ENCODE results near the gene ANKRD11.

ANKRD11 gene

GRCh38 chr16:89319886-89320781, 170.2 kb downstream of the ANKRD11 start:
- no peak overlapping the region for H2AFZ ChIP-seq (ENCODE audit: low read length)
- no peaks in the 10 kb centered on the region for H4K20me1 ChIP-seq (ENCODE audit: insufficient read depth, low read length)
- H3K9me2 ChIP-seq (replicated peaks; ENCODE audit: insufficient read depth, low read length): no peaks in the 10 kb centered on the region
- H3K4me1 ChIP-seq (ENCODE audit: low read length): peaks cover 45% of the 10 kb centered on the region
- peak; percentile 57 for DNase-seq
- H3K36me3 ChIP-seq (replicated peaks; ENCODE audit: insufficient read depth, low read length): no peaks in the 10 kb centered on the region
- peak overlapping the region; percentile 48 for H3K9ac ChIP-seq (ENCODE audit: low read length)
- peak overlapping the region; percentile 78 for H3K27ac ChIP-seq (ENCODE audit: low read length)
- H3K9me3 ChIP-seq (replicated peaks; ENCODE audit: insufficient read depth, low read length): no peaks in the 10 kb centered on the region
- H3K4me3 ChIP-seq (ENCODE audit: low read length): peak overlapping the region; percentile 34; the same call in 1 of the 2 replicates
- peaks cover 91% of the 10 kb centered on the region for H3K79me2 ChIP-seq (ENCODE audit: low read length)
- H3K4me2 ChIP-seq (ENCODE audit: low read depth, low read length): peak overlapping the region; percentile 86
- TF ChIP-seq EZH2 (optimal IDR thresholded peaks at IDR 0.05; ENCODE audit: low read depth, low read length) (no peak), EZH2phosphoT487 (IDR thresholded peaks at IDR 0.05; ENCODE audit: low read length) (no peak), CTCF (IDR thresholded peaks at IDR 0.05; ENCODE audit: low read length) (no peak)
- H3F3A ChIP-seq (ENCODE audit: insufficient read depth, low read length): peaks cover 25% of the 10 kb centered on the region
- H3K27me3 ChIP-seq (replicated peaks; ENCODE audit: insufficient read depth, low read length): no peaks in the 10 kb centered on the region

- peaks cover 25% of the 10 kb centered on the region for H3F3A ChIP-seq (ENCODE audit: insufficient read depth, low read length)
- TF ChIP-seq EZH2 (optimal IDR thresholded peaks at IDR 0.05; ENCODE audit: low read depth, low read length): no peak
- no peak for TF ChIP-seq EZH2phosphoT487 (IDR thresholded peaks at IDR 0.05; ENCODE audit: low read length)
- TF ChIP-seq CTCF (IDR thresholded peaks at IDR 0.05; ENCODE audit: low read length): no peak
- peaks cover 91% of the 10 kb centered on the region for H3K79me2 ChIP-seq (ENCODE audit: low read length)
- H3K4me2 ChIP-seq (ENCODE audit: low read depth, low read length): peak overlapping the region; percentile 86
- H4K20me1 ChIP-seq (ENCODE audit: insufficient read depth, low read length): no peaks in the 10 kb centered on the region
- DNase-seq: no peak
- no peaks in the 10 kb centered on the region for H3K36me3 ChIP-seq (replicated peaks; ENCODE audit: insufficient read depth, low read length)
- peaks cover 46% of the 10 kb centered on the region for H3K4me1 ChIP-seq (ENCODE audit: low read length)
- H3K9me2 ChIP-seq (replicated peaks; ENCODE audit: insufficient read depth, low read length): no peaks in the 10 kb centered on the region
- no peak overlapping the region for H2AFZ ChIP-seq (ENCODE audit: low read length)
- no peaks in the 10 kb centered on the region for H3K27me3 ChIP-seq (replicated peaks; ENCODE audit: insufficient read depth, low read length)
- peak overlapping the region; percentile 78 for H3K27ac ChIP-seq (ENCODE audit: low read length)
- no peak overlapping the region; the same call in 1 of the 2 replicates for H3K4me3 ChIP-seq (ENCODE audit: low read length)
- H3K9me3 ChIP-seq (replicated peaks; ENCODE audit: insufficient read depth, low read length): no peaks in the 10 kb centered on the region
- peak overlapping the region; percentile 48 for H3K9ac ChIP-seq (ENCODE audit: low read length)
Observed at GRCh38 chr16:89319631-89319885, 170.8 kb downstream of the ANKRD11 start.

DNA sequence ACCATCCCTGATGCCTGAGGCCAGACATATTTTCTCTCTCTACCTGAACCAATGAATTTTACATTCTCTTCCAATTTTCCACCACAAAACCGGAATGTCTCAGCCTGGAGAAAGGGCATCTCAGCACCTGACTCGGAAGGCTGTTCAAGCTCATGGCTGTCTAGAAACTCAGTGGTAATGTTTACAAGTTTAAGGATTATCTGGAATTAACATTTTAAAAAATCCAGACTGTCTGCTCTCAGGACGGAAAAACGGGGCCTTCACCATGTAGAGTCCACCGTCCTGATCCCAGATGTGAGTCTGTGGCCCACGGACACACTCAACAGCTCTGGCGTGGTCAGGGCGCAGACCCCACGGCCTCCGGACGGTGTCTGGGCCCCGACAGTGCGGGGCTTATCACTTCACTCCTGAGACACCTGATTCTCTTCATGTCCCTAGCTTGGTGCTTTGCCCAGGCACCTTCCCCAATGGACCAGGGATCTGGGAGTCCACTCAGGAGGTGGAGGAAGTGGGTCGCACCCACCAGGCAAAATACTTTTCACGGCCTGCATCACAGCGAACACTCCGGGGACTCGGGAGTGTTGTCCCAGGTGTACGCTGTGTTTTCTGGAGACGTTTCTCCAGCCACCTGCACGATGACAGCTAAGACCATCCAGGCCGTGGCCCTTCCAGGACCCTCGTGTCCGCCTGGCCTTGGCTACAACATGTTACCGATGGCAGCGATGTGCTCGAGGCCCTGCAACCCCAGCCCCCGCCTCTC, 171.3 kb downstream of the ANKRD11 start:
- Histone ChIP-seq H3K4me3 (ENCODE audit: low read length) (no peak overlapping the region), H3K27ac (ENCODE audit: low read length) (peak overlapping the region; percentile 78; the same call in 1 of the 2 replicates), H3K27me3 (replicated peaks; ENCODE audit: insufficient read depth, low read length) (no peaks in the 10 kb centered on the region), H3K4me1 (ENCODE audit: low read length) (peaks cover 46% of the 10 kb centered on the region), H3K79me2 (ENCODE audit: low read length) (peaks cover 91% of the 10 kb centered on the region), H3K4me2 (ENCODE audit: low read depth, low read length) (peak overlapping the region; percentile 86), H3F3A (ENCODE audit: insufficient read depth, low read length) (peaks cover 25% of the 10 kb centered on the region), H3K9ac (ENCODE audit: low read length) (no peak overlapping the region; the same call in 1 of the 2 replicates), H3K9me2 (replicated peaks; ENCODE audit: insufficient read depth, low read length) (no peaks in the 10 kb centered on the region), H2AFZ (ENCODE audit: low read length) (no peak overlapping the region), H4K20me1 (ENCODE audit: insufficient read depth, low read length) (no peaks in the 10 kb centered on the region), H3K9me3 (replicated peaks; ENCODE audit: insufficient read depth, low read length) (no peaks in the 10 kb centered on the region), H3K36me3 (replicated peaks; ENCODE audit: insufficient read depth, low read length) (no peaks in the 10 kb centered on the region)
- TF ChIP-seq EZH2 (optimal IDR thresholded peaks at IDR 0.05; ENCODE audit: low read depth, low read length) (no peak), EZH2phosphoT487 (IDR thresholded peaks at IDR 0.05; ENCODE audit: low read length) (no peak), CTCF (IDR thresholded peaks at IDR 0.05; ENCODE audit: low read length) (no peak)
- no peak for DNase-seq

Data from MM.1S (cell line).